DMS153 (cell line): ENCODE measurements around the gene CDH1.
"Not testable (repeated sequence)": the region's sequence is repeated elsewhere in the genome, so short reads cannot be mapped to it uniquely, and the experiment has no call there.

Source experiments
- DNase-seq: peaks from one replicate; lab custom pipeline; 2025; lab: John Stamatoyannopoulos, UW

CDH1 gene

DNA sequence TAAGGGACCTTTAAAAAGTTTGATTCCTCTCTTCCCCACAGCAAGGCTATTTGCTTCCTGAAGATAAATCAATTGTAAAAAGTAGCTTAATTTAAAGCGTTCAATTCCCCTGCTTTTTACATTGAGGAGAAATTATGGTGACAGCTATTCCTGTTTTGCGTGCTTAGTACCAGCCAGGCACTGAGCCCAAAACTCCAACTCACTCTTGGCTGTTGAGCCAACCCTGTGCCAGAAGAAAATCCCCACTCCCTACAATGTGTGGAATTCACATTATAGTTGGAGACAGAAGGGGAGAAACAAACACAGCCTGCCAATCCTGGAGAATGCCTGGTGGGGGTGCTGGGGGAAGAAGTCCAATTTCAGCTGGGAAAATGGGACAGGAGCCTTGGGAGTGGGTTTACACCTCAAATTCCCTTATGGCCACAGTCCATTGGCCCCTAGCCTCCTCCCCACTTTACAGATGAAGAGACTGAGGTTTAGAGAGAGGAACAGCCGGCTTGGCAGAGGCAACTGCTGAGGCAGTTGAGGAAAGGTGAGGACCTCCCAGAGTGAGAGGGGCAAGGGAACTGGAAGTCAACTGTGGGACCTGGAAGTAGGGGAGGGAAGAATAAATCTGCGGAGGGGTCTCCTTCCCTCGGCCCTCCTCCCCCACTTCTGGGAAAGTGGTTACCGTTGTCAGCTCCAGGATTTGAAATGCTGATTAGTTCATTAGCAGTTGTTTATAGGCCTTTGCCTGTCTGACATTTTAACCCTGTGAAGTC, 26.1 kb downstream of the CDH1 start:
- no peak for DNase-seq

DNA sequence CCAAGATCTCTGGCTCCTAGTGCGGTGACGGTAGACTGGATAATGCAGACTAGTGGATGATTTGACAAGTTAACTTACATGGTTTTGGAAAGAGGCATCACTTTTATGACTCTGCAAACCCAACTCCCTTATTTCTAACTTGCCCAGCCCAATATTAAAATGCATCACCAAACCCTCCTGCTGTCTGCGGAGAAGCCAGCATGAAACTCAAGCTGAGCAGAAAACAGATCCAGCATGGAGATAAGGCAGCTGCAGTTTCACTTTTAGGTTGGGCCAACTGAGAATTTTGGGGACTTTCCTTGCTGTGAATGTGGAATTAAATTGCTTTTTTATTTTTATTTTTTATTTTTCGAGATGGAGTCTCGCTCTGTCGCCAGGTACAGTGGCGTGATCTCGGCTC, 27.8 kb downstream of the CDH1 start:
- no peak for DNase-seq

DNA sequence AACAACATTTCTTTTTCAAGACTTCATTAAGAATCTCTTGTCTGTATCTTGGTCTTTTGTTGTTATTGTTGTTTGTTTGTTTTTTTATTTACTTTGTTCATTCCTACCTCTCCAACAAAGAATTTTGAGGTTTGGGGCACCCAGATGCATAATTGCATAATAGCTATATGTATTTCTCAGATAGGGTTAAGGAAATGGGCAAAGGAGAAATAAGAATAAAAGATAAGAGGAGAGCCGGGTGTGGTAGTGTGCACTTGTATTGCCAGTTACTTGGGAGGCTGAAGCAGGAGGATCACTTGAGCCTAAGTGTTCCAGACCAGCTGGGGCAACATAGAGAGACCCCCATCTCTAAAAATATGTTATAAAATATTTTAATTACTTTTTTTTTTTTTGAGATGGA, 30.5 kb downstream of the CDH1 start:
- no peak for DNase-seq

DNA sequence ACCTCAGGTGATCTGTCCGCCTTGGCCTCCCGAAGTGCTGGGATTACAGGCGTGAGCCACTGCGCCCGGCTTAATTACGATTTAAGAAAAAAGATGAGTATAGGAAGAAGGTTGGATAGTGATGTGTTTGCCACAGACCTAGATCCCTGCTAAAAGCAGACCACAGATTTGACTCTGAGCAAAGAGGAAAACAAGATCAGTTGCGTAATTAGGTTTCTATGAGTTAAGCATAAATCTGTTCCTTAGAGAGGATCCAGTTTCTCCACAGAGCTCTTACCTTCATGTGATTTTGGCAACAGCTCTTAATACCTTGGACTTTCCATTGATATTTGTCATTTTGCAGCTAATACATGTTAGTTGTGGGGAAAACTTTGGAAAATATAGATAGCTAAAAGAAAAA, 31.1 kb downstream of the CDH1 start:
- no peak for DNase-seq

DNA sequence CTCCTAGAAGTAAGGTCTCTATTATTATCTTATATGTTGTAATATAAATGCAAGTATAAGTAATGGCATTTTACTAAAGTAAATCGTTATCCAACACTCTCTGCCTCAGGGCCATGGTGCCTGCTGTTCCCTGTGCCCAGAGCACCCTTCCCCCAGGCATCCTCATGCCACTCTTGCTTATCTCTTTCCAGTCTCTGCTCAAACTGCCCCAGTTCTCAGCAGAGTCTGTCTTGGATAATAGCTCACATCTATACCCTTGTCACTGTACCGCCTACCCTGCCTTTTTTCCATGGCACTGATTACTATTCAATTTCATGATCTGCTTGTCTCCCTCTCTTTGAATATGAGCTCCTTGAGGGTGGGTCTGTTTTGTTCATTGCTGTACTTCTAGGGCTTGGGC, 31.7 kb downstream of the CDH1 start:
- DNase-seq, result no peak

DNA sequence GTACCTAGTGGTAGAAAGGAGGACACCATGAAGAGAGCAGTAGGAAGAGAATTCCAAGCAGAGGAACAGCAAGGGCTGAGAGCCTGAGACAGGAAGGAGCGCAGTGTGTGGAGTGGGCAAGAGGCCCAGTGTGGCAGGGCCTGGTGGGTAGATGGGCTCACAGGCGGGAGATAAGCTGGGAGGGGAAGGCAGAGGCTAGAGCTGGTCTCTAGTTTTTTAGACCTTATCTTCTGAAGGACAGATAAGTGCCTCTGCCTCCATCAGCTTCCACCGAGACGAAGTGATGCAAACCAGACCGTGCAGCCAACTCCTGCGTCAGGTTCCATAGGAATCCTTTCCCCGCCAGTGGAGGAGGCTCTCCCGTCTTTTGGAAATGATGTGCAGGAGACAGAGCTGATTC, 33.6 kb downstream of the CDH1 start:
- no peak for DNase-seq

DNA sequence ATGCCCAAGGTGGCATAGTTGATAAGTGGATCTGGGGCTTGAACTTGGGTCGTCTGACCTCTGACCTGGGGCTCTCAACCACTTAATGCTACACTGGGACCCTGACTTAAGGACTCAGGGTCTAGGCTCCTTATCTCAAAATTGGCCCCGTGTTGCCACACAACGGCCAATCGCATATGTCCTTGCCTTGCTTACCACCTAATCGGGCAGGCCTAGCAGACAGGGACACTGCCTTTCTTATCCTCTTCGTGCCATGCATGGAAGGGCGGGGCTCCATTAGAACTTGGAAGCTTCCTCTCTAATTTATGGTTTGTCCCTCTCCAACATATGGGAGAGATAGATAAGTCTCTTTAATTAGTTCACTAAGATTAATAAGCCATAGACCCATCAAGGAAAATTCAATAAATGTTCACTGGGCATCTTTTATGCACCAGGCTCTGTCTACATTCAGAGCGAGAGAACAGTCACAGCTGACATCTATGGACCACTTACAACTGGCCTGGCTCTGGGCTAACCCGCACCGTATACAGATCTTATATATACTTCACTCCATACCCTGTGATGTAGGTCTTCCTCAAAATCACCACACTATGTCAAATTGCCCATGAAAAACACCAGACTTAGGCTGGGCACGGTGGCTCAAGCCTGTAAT, 35.1 kb downstream of the CDH1 start:
- no peak for DNase-seq

DNA sequence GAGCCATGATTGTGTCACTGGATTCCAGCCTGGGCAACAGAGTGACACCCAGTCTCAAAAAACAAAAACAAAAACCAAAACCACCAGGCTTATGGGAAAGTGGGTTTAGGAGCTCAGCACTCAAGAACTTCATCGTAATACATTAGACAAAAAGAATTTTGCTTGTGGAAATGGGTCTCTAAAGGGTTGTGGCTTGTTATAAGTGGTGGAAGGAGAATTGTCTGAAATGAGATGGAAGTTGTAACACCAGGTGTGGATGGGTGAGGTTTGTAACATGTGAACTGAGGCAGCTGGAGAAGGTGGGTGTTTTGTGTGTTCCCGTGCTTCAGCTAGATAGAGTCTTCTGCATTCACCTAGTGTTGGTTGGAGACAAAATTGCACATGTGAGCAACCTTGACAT, 35.8 kb downstream of the CDH1 start:
- no peak for DNase-seq

DNA sequence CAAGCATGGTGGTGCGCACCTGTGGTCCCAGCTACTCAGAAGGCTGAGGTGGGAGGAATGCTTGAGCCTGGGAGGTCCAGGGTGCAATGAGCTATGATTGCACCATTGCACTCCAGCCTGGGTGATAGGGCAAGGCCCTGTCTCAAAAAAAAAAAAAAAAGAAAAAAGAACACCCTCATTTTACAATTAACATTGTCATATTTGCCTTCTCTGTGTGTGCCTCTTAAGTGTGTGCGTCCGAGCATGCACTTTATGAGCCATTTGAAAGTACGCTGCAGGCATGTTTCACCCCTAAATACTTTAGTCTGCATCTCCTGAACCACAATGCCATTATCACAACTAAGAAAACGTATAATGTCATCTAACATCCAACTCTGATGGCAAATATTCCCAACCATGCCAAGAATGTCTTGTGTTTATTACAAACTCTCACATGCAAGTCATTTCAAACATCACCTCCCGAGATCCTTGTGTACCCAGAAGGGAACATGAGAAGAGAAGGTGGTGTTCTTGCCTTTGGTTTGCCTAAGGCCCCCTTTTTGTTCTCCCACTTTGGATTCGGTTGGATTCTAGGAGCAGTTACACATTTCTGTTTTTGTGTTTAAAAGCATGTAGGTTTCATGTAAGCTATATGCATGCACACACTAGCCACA, 38.0 kb downstream of the CDH1 start:
- DNase-seq, result no peak

DNA sequence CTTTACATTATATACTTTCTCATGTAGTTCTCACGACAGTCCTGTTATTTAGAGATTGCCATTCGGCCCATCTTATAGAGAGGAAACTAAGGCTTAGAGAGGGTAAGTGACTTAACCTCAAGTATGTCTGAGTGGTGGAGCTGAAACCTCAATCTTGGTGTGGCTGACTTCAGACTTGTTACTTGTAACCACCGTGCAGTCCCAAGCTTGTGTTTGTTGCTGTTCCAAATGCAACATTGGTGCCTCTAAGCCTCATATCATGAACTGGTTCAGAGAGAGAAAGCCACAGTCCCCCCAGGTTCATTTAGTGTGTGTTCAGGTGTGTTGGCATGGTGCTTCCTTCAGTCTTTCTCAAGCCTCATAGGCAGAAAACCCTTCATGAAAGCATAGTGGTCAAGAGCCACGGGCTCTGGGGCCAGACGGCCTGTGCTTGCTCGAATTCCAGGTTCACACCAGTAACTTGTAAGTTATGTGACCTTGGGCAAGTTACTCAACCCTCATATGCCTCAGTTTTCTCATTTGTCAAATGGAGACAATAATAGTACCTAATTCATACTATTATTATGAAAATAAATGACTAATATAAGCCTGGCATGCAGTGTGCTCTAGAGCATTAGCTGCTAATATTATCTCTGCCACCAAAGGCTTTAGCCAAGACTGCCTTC, 39.9 kb downstream of the CDH1 start:
- DNase-seq, result no peak

DNA sequence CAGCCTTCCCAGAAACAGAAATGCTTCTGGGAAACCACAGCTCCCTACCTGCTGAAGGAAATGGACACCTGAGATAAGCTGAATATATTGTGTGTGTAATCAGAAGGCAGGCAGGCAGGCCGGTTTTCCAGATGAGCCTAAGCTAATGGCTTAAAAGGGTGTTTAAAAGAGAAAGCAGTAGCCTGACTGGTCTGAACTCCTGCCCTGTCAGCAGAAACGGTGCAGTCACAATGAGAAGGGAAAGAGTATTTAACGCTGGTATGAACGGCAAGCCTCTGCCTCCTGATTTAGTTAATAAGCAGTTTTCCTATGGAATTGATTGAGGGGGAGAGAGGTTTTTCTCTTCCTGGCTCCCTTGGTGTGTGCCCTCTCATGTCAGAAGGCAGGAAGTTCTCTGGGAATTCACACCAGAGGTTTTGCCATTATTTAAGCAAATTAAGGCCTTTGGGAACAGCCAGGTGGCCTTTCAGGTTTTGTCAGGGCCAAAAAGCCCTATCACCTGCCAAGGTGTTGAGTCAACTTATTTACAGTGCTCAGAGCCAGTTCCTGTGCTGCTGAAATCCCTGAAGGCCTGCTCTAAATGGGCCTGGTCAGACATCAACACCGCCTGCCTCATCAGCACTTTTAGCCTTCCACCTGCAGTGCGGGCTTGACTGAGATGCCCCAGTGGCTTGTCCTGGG, 41.6 kb downstream of the CDH1 start:
- DNase-seq, result peak; percentile 95

DNA sequence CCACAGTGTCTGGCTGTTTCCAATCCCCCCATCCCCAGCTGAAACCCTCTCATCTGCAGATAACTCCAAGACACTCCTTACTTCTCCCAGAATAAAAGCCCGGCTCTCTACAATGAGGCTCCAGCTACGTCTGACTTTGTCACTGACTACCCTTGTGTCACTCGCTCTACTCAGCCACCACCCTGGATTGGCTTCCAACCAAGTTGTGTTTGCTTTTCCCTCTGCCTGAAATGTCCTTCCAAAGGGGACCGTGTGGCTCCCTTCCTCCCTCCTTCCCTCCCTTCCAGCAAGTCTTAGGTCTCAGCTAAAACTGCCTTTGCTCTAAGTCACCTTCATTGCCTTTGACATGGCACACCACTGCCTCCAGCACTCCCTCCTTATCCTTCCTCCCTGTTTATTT, 42.8 kb downstream of the CDH1 start:
- DNase-seq, result no peak

DNA sequence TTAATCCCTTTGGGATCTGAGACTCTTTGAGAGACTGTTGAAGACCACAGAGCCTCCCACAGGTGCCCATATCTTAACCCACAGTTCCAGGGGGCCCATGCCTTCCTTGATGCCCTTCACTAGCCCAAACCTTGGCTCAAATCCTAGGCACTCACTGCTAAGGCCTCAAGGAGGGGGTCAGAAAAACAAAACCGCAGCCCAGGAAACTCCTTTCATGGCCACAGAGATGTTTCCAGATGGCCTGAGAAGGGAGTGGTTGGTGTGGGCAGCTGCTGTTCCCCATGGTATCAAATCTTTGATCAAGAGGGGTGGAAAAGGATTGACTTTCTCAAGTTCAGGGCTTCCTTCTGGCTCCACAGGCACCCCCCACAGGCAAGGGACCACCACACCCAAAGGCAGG, 44.7 kb downstream of the CDH1 start:
- DNase-seq, result no peak

DNA sequence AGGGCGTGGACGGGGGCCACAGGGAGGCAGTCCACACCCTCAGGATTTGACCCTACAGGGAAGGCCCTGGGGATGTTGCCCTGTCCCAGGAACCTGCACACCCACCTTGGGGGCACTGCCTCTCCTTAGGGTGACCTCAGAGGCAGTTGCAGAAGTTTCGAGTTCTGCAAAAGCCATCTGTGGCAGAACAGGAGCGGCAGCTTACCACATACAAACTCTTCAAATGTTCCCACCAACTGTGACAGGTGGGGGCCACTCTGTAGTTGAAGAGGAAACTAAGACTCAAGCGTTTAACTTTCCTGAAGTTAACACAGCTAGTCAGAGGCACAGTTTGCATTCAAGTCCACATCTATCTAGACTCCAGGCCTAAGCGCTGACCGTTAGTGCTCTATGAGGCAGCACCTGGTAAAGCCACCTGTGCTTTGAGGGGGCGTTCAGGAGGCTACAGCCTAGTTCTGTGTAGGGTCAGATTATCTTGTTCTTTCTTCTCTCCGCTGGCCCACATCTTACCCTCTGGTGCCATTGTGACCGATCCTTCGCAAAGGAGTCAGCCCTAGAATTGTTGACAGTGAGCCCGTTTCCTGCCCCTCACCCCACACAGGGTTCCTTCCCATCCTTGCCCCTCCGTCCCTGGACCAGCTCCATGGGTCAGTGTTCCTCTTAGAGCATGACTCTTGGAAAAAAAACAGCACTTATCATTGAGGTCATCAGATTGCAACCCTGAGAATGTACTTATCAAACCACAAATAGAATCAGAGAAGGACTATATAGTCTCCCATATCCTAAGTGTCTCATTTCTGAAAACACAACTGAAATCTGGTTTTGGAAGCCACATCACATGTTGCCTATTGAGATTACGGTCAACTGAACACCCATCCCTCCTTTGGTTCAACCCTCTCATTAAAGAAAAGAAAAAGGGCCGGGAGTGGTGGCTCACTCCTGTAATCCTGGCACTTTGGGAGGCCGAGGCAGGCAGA, 45.4 kb downstream of the CDH1 start:
- DNase-seq, result no peak

DNA sequence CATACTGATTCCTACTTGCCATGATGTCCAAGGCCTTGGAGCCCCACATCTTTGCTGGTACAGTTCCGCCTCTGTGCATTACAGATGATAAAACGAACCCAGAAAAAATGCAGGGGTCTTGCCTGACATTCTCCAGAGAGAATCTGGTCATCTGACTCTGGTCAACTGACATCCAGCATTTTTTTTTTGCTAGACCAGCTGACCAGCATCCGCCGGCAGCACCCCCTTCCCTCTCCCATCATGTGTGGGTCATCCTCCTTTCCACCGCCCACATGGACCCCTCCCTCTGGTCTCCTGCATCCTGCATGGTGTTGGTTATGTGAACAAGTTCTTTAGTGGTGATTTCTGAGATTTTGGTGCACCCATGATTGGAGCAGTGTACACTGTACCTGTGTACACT, 47.1 kb downstream of the CDH1 start:
- DNase-seq, result no peak

DNA sequence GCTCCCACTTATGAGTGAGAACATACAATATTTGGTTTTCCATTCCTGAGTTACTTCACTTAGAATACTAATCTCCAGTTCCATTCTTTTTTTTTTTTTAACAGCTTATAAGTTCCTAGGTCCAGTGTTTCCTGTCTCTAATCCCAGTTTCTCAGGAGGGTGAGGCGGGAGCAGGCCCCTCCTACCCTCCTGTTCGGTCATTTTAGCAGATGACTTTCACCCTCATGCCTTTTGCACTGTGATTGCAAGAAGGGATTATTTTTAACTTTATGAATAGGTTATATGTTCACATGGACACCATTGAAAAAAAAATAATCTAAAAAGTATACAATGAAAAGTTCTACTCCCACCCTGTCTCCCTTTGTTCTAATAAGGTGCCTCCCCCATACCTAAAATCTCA, 47.6 kb downstream of the CDH1 start:
- DNase-seq, result no peak

DNA sequence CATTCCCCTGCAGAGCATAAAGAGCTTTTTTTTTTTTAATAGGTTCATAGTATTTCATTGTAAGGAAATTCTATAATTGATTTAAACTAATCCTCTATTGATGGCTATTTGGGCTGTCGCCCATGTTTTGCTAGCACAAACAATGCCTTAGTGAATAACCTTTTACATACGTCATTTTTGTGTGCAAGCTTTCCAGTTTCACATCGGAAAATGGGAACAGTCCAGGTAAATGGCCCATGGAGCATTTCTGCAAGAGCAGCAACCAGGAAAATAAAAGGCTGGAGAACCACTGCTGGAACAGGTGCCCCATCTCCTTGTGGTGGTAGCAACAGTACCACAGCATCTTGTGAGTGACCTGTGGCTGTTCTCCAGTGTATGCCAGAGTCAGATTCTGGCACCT, 48.6 kb downstream of the CDH1 start:
- no peak for DNase-seq

DNA sequence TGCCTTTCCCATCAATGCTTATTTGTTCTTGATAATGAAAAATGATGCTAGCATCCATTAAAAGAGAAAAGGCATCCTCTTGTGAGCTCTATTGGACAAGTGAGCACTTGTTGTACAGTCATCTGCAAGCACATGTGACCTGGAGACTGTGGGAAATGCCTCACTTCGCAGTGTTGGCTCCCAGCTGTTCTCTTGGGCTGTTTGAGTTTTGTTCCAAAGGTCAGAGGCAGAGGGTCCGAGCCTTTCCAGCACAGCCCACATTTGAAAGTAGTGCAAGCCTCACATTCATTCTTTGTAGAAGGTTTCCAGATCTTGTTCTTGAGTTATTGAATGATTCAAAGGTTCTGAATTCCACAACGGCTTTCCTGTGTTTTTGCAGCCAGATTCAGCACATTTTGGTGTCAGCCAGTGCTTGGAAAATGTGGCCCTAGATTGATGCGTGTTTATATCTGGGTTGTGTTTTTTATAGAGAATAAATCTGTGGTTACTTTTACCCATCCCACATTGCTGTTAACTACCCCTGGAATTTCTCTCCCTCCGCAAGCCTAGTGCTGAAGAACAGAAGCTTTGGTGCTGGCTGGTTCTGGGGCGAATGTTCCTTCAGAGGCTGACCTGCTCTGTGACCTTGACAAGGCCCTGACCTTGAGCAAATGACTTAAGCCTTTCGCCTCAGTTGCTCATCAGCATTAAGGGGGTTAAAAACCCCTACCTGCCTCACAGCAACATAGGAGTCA, 49.8 kb downstream of the CDH1 start:
- peak; percentile 95 for DNase-seq

DNA sequence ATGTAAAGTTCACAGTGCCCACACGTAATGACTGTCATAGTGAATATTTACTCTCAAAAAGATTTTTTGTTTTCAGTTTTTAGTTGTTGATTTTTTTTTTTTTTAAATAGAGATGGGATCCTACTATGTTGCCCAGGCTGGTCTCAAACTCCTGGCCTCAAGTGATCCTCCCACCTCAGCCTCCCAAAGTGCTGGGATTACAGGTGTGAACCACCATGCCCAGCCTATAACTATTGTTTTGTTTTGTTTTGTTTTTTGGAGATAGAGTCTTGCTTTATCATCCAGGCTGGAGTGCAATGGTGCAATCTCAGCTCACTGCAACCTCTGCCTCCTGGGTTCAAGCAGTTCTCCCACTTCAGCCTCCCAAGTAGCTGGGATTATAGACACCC, 50.3 kb downstream of the CDH1 start:
- not testable (repeated sequence) for DNase-seq

DNA sequence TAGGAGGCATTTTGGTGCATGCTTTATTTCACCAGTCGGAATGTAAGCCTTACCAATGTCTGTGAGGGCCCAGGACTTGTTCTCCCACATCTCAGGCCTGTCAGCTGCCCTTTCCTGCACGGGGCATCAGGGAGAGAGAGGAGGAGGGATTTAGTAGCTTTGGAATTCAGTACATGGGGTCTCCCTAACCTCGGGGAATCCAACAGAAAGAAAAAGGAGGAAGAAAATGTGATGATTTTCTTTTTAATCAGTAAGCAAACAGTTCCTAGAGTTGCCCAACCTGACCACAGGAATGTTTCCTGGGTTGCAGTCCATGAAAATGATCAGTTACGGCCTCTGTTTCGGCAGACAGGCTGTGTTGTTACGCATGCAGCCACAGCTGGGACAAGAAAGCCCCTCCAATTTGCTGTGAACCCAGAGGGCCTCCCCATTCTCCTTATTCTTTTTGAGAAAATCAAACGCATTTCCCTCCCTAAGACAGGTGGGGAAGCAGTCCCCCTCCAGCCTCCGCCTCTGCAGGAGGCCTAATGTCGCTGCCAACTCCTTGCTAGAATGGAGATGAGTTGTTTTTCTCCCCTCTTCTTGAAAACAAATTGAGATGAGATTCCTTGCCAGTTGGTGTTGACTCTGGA, 53.2 kb downstream of the CDH1 start:
- no peak for DNase-seq
